ENCODE results near the gene KCNQ1. TPM values are rescaled to one million over a fixed set of nuclear protein-coding genes. Genes with fewer than 3 reads are reported as not detected.

Gene KCNQ1
- total and polyA plus RNA-seq, 9 of the 15 experiments (the other 6 are each of a cell fraction or from before 2014, with no cell fraction given), result 0.44 TPM; not detected in 8

DNA sequence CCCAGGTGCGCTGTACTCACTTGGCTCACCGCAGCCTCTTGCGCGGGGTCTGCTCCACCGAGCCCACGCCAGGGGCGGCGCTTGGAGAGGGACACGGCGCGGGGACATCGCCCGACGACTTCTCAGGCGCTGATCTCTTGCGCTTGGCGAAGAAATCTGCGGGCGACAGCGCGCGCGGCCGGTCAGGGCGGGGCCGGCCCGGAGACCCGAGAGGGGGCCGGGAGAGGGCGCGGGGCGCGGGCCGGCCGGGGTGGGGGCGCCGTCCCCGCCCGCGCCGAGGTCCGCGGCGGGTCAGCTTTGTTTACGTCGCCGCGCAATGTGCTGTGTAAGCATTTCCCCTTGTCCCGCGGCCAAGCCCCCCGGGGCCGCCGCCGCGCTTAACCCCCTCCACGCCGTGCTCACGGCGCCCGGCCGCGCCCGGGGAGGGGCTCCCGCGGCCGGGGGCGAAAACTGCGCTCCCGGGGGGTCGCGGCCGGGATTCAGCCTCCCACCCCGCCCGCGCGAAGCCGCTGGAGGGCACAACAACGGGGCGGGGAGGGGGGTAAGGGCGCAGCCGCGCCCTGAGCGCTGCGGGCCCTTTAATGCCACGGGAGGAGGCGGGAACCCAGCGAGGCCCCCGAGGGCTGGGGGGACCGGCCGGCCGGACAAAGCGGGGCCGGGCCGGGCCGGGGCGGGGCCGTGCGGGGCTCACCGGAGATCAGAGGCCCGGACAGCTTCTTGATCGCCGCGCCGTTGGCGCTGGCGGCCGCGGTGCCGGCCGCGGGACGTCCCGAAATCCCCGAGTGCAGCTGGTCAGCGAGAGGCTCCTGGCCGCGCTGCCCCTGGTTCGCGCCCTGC is 439.4 kb downstream of the KCNQ1 start (continued):
- TF ChIP-seq, protein P1, sequence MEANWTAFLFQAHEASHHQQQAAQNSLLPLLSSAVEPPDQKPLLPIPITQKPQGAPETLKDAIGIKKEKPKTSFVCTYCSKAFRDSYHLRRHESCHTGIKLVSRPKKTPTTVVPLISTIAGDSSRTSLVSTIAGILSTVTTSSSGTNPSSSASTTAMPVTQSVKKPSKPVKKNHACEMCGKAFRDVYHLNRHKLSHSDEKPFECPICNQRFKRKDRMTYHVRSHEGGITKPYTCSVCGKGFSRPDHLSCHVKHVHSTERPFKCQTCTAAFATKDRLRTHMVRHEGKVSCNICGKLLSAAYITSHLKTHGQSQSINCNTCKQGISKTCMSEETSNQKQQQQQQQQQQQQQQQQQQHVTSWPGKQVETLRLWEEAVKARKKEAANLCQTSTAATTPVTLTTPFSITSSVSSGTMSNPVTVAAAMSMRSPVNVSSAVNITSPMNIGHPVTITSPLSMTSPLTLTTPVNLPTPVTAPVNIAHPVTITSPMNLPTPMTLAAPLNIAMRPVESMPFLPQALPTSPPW (CRISPR knock-in tag; IDR thresholded peaks at IDR 0.05), result peak; percentile 67
- TF ChIP-seq PHF8 (IDR thresholded peaks at IDR 0.05; ENCODE audit: borderline replicate concordance, low read length) (peak; percentile 21; the same call in 1 of the 2 replicates), CTBP1 (IDR thresholded peaks at IDR 0.05; ENCODE audit: borderline replicate concordance) (peak; percentile 23; the same call in 1 of the 2 replicates), ZNF717 (CRISPR knock-in tag; IDR thresholded peaks at IDR 0.05) (no peak), FIP1L1 (IDR thresholded peaks at IDR 0.05; ENCODE audit: low read depth, low read length, poor library complexity, severe bottlenecking) (peak; percentile 53), ZBTB1 (CRISPR knock-in tag; IDR thresholded peaks at IDR 0.05; ENCODE audit: borderline replicate concordance, low read depth) (no peak), POLR2G (IDR thresholded peaks at IDR 0.05; ENCODE audit: low read depth, low read length) (peak; percentile 24; the same call in 1 of the 2 replicates), RBFOX2 (IDR thresholded peaks at IDR 0.05; ENCODE audit: low read depth, low read length) (peak; percentile 56), E2F6 (IDR thresholded peaks at IDR 0.05; ENCODE audit: borderline replicate concordance in 1 of 2, extremely low read depth in 1 of 2, insufficient read depth in 1 of 2, insufficient read length in 1 of 2, low read depth in 1 of 2, low read length in 1 of 2, poor library complexity in 1 of 2, severe bottlenecking in 1 of 2) (peak in 1 of 2 experiments; percentile 60), MAFF (IDR thresholded peaks at IDR 0.05; ENCODE audit: low read length) (peak; percentile 24; the same call in 1 of the 2 replicates), SMAD4 (CRISPR knock-in tag; conservative IDR thresholded peaks at IDR 0.05) (0 out of 2 replicates have a peak, but pooled peaks have one; percentile 15), MAFK (IDR thresholded peaks at IDR 0.05; ENCODE audit: low read length) (peak; percentile 34; the same call in 1 of the 2 replicates), RB1 (IDR thresholded peaks at IDR 0.05; ENCODE audit: low read depth) (0 out of 2 replicates have a peak, but pooled peaks have one; percentile 4), ZBTB17 (CRISPR knock-in tag; IDR thresholded peaks at IDR 0.05) (no peak), CCNT2 (IDR thresholded peaks at IDR 0.05; ENCODE audit: borderline replicate concordance, extremely low read depth, insufficient read length, low read depth, low read length) (no peak)
- TF ChIP-seq, protein P2, sequence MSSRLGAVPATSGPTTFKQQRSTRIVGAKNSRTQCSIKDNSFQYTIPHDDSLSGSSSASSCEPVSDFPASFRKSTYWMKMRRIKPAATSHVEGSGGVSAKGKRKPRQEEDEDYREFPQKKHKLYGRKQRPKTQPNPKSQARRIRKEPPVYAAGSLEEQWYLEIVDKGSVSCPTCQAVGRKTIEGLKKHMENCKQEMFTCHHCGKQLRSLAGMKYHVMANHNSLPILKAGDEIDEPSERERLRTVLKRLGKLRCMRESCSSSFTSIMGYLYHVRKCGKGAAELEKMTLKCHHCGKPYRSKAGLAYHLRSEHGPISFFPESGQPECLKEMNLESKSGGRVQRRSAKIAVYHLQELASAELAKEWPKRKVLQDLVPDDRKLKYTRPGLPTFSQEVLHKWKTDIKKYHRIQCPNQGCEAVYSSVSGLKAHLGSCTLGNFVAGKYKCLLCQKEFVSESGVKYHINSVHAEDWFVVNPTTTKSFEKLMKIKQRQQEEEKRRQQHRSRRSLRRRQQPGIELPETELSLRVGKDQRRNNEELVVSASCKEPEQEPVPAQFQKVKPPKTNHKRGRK (tag; IDR thresholded peaks at IDR 0.05), result no peak
